T1000 (cell line): ENCODE results near the gene CFAP53.
A peak's percentile ranks its signal among the peaks of the same experiment; 100 is the strongest.

Experiments
- DNase-seq: peaks from one replicate; lab custom pipeline; 2025; ENCODE audit warnings: mixed read lengths; lab: John Stamatoyannopoulos, UW

CFAP53 gene

GRCh38 chr18:50287441-50288347, 21.4 kb upstream of the CFAP53 start, which contains the start of gene CXXC1:
CXXC1 (minus strand) TSS chr18:50287692; CDS start chr18:50287589, 103 bp downstream.
- DNase-seq: peak; percentile 94

GRCh38 chr18:50287028-50287440, 20.7 kb upstream of the CFAP53 start:
- no peak for DNase-seq

GRCh38 chr18:50286391-50287027, 20.2 kb upstream of the CFAP53 start:
- DNase-seq: peak; percentile 25

GRCh38 chr18:50285631-50286321, 19.5 kb upstream of the CFAP53 start:
- no peak for DNase-seq

- no peak for DNase-seq
Observed at GRCh38 chr18:50285071-50285470, 18.8 kb upstream of the CFAP53 start.

GRCh38 chr18:50284255-50284885, 18.1 kb upstream of the CFAP53 start:
- peak; percentile 4 for DNase-seq

- no peak for DNase-seq
Observed at GRCh38 chr18:50283469-50284209, 17.3 kb upstream of the CFAP53 start.

- no peak for DNase-seq
Observed at GRCh38 chr18:50282521-50283335, 16.4 kb upstream of the CFAP53 start.

- no peak for DNase-seq
Observed at GRCh38 chr18:50281972-50282520, 15.8 kb upstream of the CFAP53 start.

GRCh38 chr18:50281295-50281971, 15.1 kb upstream of the CFAP53 start, which contains the start of gene MBD1:
MBD1 (minus strand) TSS chr18:50281523; CDS start chr18:50279992, 1,531 bp downstream.
- peak; percentile 88 for DNase-seq

GRCh38 chr18:50280707-50281294, 14.5 kb upstream of the CFAP53 start:
- DNase-seq: no peak

GRCh38 chr18:50279752-50280151, 13.5 kb upstream of the CFAP53 start:
- DNase-seq: no peak

GRCh38 chr18:50277942-50278341, 11.6 kb upstream of the CFAP53 start:
- no peak for DNase-seq

GRCh38 chr18:50276452-50276851, 10.2 kb upstream of the CFAP53 start:
- DNase-seq: no peak

- DNase-seq: no peak
Observed at GRCh38 chr18:50275503-50276036, 9.3 kb upstream of the CFAP53 start.

- DNase-seq: no peak
Observed at GRCh38 chr18:50274941-50275340, 8.6 kb upstream of the CFAP53 start.

GRCh38 chr18:50274044-50274442, 7.7 kb upstream of the CFAP53 start:
- no peak for DNase-seq

GRCh38 chr18:50273203-50274043, 7.1 kb upstream of the CFAP53 start:
- DNase-seq: no peak
